Hepatocyte (in vitro differentiated cells): ENCODE measurements around the gene KIF17. TPM values are rescaled to one million over a fixed set of nuclear protein-coding genes. Genes with fewer than 3 reads are reported as not detected.
A peak's percentile ranks its signal among the peaks of the same experiment; 100 is the strongest.

ENCODE experiments used
- DNase-seq: peaks from one replicate; pipeline ENCODE4 v3.0.0-alpha.2; 2016; ENCODE audit warnings: low spot score
- H2AFZ ChIP-seq: fragments of 200-600 bp; sonication (generic); 2 replicates; pipeline ENCODE4 v1.6.0; 2016; ENCODE audit warnings: antibody characterized with exemption, mild to moderate bottlenecking
- H3K27ac ChIP-seq: fragments of 200-600 bp; sonication (generic); 2 replicates; pipeline ENCODE4 v1.5.1; 2016; ENCODE audit warnings: mild to moderate bottlenecking
- H3K27me3 ChIP-seq: fragments of 200-600 bp; sonication (generic); 2 replicates; pipeline ENCODE4 v1.6.1; 2016
- H3K36me3 ChIP-seq: fragments of 200-600 bp; sonication (generic); replicated peaks from 2 replicates; pipeline ENCODE4 v1.5.1; 2016; ENCODE audit warnings: low read depth; ENCODE audit not compliant: insufficient read depth
- H3K4me1 ChIP-seq: fragments of 200-600 bp; sonication (generic); 2 replicates; pipeline ENCODE4 v1.5.1; 2016; ENCODE audit warnings: mild to moderate bottlenecking, moderate library complexity; ENCODE audit not compliant: insufficient read depth
- H3K4me2 ChIP-seq: fragments of 200-600 bp; sonication (generic); 2 replicates; pipeline ENCODE4 v1.6.0; 2016
- H3K4me3 ChIP-seq: fragments of 200-600 bp; sonication (generic); 2 replicates; pipeline ENCODE4 v1.5.1; 2016; ENCODE audit warnings: mild to moderate bottlenecking
- H3K79me2 ChIP-seq: fragments of 200-600 bp; sonication (generic); 2 replicates; pipeline ENCODE4 v1.6.0; 2017; ENCODE audit warnings: mild to moderate bottlenecking
- H3K9me2 ChIP-seq: fragments of 200-600 bp; sonication (generic); replicated peaks from 2 replicates; pipeline ENCODE4 v1.6.0; 2017; ENCODE audit warnings: mild to moderate bottlenecking; ENCODE audit not compliant: insufficient read depth
- H3K9me3 ChIP-seq: fragments of 200-600 bp; sonication (generic); 2 replicates; pipeline ENCODE4 v1.5.1; 2016; ENCODE audit warnings: low read depth, mild to moderate bottlenecking
- H4K20me1 ChIP-seq: fragments of 200-600 bp; sonication (generic); 2 replicates; pipeline ENCODE4 v1.6.0; 2016; ENCODE audit warnings: mild to moderate bottlenecking; ENCODE audit not compliant: insufficient read depth, poor library complexity, severe bottlenecking
- CTCF ChIP-seq: fragments of 200-600 bp; sonication (generic); IDR thresholded peaks from 2 replicates; pipeline ENCODE4 v1.5.1; 2016; ENCODE audit warnings: antibody characterized with exemption, mild to moderate bottlenecking; ENCODE audit not compliant: poor library complexity
- EZH2 ChIP-seq: fragments of 200-600 bp; sonication (generic); IDR thresholded peaks from 2 replicates; pipeline ENCODE4 v1.6.1; 2016; ENCODE audit warnings: antibody characterized with exemption, mild to moderate bottlenecking, borderline replicate concordance
- EZH2phosphoT487 ChIP-seq: fragments of 200-600 bp; sonication (generic); IDR thresholded peaks from one replicate; pipeline ENCODE4 v1.6.1; 2018; ENCODE audit warnings: antibody characterized with exemption, mild to moderate bottlenecking, low read depth, moderate library complexity; ENCODE audit not compliant: unreplicated experiment, severe bottlenecking
- WGBS: methylation state at CpG from one replicate; pipeline ENCODE4 v1.1.6; 2016; ENCODE audit warnings: low lambda C conversion rate; ENCODE audit errors: missing lambda C conversion rate; 5-methylcytosine and 5-hydroxymethylcytosine counted together
- polyA plus RNA-seq: library from polyadenylated mRNA; unstranded; fragments of >200 nt; fragmentation: Nextera tagmentation; extraction: Ambion mirVana; gene quantifications from 2 replicates; pipeline ENCODE4 v1.2.1, GENCODE V29; 2016
- total RNA-seq: library from RNA; depleted of rRNA; stranded (reverse); fragments of >200 nt; gene quantifications from 2 replicates; pipeline ENCODE4 v1.2.3, GENCODE V29; 2014

Gene KIF17
- total and polyA plus RNA-seq, 2 experiments from 2014 or later: 0.23 to 0.28 TPM

DNA sequence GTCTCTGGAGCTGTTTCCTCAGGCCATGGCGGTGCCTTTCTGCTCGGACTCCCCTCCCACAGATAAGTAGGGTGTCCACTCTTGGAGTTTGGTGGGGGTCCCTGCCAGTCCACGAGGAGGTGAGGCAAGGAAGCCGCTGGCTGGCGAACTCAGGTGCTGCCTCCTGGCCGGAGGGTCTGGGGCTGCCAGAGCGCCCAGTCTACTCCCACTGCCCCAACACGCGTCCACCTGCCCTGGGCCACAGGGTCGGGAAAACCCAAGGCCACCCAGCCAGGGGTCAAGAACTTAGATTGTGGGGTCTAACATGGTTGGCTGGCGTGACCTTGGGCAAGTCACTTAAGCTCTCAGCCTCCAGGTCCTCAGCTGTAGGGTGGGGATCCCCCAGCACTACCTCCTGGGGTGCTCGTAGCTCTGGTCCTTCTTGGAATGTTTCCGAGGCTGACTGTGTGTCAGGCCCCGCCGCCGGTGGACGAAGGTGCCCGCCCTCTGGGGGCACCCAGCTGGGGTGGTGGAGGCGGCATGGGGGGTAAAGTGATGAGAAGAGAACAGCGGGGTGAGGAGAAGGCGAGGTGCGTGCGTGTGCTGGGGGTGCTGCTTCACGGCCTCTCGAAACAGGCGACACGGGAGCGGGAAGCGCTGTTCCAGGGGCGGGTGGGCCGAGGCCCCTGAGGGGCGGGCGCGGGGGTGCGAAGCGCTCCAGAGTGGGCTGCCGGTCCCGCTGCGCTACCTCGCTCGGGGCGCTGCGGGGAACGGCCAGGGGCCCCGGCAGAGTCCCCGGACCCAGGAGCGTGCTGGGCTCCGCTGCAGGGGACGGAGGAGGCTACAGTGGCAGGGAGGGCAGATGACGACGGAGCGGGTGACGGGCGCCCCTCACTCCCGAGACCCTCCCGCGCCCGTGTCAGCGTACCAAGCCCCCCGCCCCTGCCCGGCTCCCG lies 13.5 kb upstream of the KIF17 start:
- no peak for DNase-seq
- H3K9me3 ChIP-seq: no peaks in the 10 kb centered on the region
- H3K9me2 ChIP-seq: no peaks in the 10 kb centered on the region
- H3K79me2 ChIP-seq: no peaks in the 10 kb centered on the region
- 35% methylated on average over 32 of the region's 62 CpGs for whole genome bisulfite sequencing
- H3K4me2 ChIP-seq: peak overlapping the region; percentile 98
- TF ChIP-seq EZH2phosphoT487 (no peak), CTCF (no peak), EZH2 (peak; percentile 62)
- peak overlapping the region; percentile 51 for H3K4me3 ChIP-seq
- no peak overlapping the region for H2AFZ ChIP-seq
- H3K36me3 ChIP-seq: no peaks in the 10 kb centered on the region
- H4K20me1 ChIP-seq: no peaks in the 10 kb centered on the region
- peaks cover 30% of the 10 kb centered on the region for H3K27me3 ChIP-seq
- H3K4me1 ChIP-seq: peaks cover 16% of the 10 kb centered on the region
- H3K27ac ChIP-seq: no peak overlapping the region

DNA sequence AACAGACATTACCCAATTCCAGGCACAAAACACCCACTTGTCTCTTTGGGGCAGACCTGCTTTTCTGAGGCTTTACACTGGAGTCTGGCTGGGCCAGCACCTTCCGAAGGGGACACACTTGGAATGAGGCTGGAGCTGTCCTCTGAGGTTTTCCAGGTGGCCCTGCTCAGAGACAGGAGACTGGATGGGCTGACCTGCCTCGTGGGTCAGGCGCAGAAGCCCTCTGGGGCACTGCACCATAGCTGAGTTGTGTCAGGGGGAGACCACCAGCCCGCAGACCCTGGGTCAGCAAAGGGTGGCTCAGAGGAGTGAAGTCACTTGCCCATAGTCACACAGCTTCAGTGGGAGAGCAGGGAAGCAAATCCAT lies 12.9 kb upstream of the KIF17 start:
- Histone ChIP-seq H3K27ac (no peak overlapping the region), H3K9me2 (no peaks in the 10 kb centered on the region), H3K9me3 (no peaks in the 10 kb centered on the region), H3K4me1 (peaks cover 16% of the 10 kb centered on the region), H3K36me3 (no peaks in the 10 kb centered on the region), H2AFZ (no peak overlapping the region), H3K27me3 (peaks cover 30% of the 10 kb centered on the region), H4K20me1 (no peaks in the 10 kb centered on the region), H3K4me3 (no peak overlapping the region), H3K79me2 (no peaks in the 10 kb centered on the region), H3K4me2 (no peak overlapping the region)
- TF ChIP-seq CTCF: no peak
- TF ChIP-seq EZH2: no peak
- no peak for TF ChIP-seq EZH2phosphoT487
- DNase-seq: no peak
- 48% methylated on average over 4 of the region's 4 CpGs for WGBS

- no peak overlapping the region for H3K27ac ChIP-seq
- DNase-seq: no peak
- WGBS: 44% methylated on average over 13 of the region's 19 CpGs
- TF ChIP-seq EZH2: no peak
- TF ChIP-seq EZH2phosphoT487: no peak
- TF ChIP-seq CTCF: no peak
- no peak overlapping the region for H3K4me2 ChIP-seq
- peaks cover 16% of the 10 kb centered on the region for H3K4me1 ChIP-seq
- H3K36me3 ChIP-seq: no peaks in the 10 kb centered on the region
- H2AFZ ChIP-seq: no peak overlapping the region
- no peaks in the 10 kb centered on the region for H3K79me2 ChIP-seq
- H3K27me3 ChIP-seq: peaks cover 30% of the 10 kb centered on the region
- no peaks in the 10 kb centered on the region for H3K9me3 ChIP-seq
- no peak overlapping the region for H3K4me3 ChIP-seq
- H4K20me1 ChIP-seq: no peaks in the 10 kb centered on the region
- H3K9me2 ChIP-seq: no peaks in the 10 kb centered on the region
These were observed 12.3 kb upstream of the KIF17 start for GRCh38 chr1:20729990-20730689.
